Ascending aorta (tissue), 2 donors: ENCODE data around the gene SATL1. TPM values are rescaled to one million over a fixed set of nuclear protein-coding genes. Genes with fewer than 3 reads are reported as not detected.

Experiments used
- DNase-seq, 2 donors: peaks; one replicate each; pipeline ENCODE4 v3.0.0-alpha.2; 2019; ENCODE audit warnings: low spot score in 2 of 2
- H3K27ac ChIP-seq, 2 donors: fragments of 200-600 bp; sonication (generic); one replicate each; pipeline ENCODE4 v1.5.1; 2016 to 2017; ENCODE audit warnings: mild to moderate bottlenecking in 1 of 2
- H3K27me3 ChIP-seq: fragments of 200-600 bp; sonication (generic); one replicate; pipeline ENCODE4 v1.5.1; 2017
- H3K36me3 ChIP-seq, 2 donors: fragments of 200-600 bp; sonication (generic); one replicate each; pipeline ENCODE4 v1.5.1; 2016
- H3K4me1 ChIP-seq, 2 donors: fragments of 200-600 bp; sonication (generic); one replicate each; pipeline ENCODE4 v1.5.1; 2016 to 2017; ENCODE audit warnings: mild to moderate bottlenecking in 1 of 2
- H3K4me3 ChIP-seq, 2 donors: fragments of 200-600 bp; sonication (generic); one replicate each; pipeline ENCODE4 v1.5.1; 2016 to 2017; ENCODE audit warnings: mild to moderate bottlenecking in 1 of 2
- H3K9me3 ChIP-seq, 2 donors: fragments of 200-600 bp; sonication (generic); one replicate each; pipeline ENCODE4 v1.5.1; 2016
- CTCF ChIP-seq, 3 experiments: fragments of 200-600 bp in 2 of 3; fragments of 450-650 bp in 1 of 3; sonication (generic) in 2 of 3; IDR thresholded peaks; one replicate each; pipeline ENCODE4 v1.5.1; 2016 to 2019; ENCODE audit warnings: antibody characterized with exemption in 3 of 3, mild to moderate bottlenecking in 1 of 3, moderate library complexity in 1 of 3
- intact Hi-C: fragments of 100-400 bp; cut with DNase I; formaldehyde crosslinking; loops from one replicate; pipeline ENCODE4 v1.15.1; 2023
- total RNA-seq: library from RNA; depleted of rRNA; stranded (reverse); fragments of >200 nt; gene quantifications from one replicate; pipeline ENCODE4 v1.1.0, GENCODE V29; 2016

SATL1 gene
- total RNA-seq, 1 donor from 2014 or later: not detected

GRCh38 chrX:85052636-85053343 is 190.8 kb downstream of the SATL1 start:
- peak overlapping the region; percentile 53 to 67 for H3K27ac ChIP-seq
- TF ChIP-seq CTCF (IDR thresholded peaks at IDR 0.05): peak; percentile 29 to 45 (median 33)
- H3K36me3 ChIP-seq: no peaks in the 10 kb centered on the region
- intact Hi-C loops: loop anchor here (2.0 to 10.0 kb wide), 4 partner anchors 178 to 688 kb away; partner anchors contain the start of gene HDX
- peaks cover 0 to 9% of the 10 kb centered on the region in 2 donors for H3K4me1 ChIP-seq
- no peak for DNase-seq
- H3K9me3 ChIP-seq: no peaks in the 10 kb centered on the region
- no peak overlapping the region for H3K4me3 ChIP-seq
- no peaks in the 10 kb centered on the region for H3K27me3 ChIP-seq

GRCh38 chrX:85052205-85052604 is 191.4 kb downstream of the SATL1 start:
- no peak for TF ChIP-seq CTCF (IDR thresholded peaks at IDR 0.05)
- Histone ChIP-seq H3K27me3 (no peaks in the 10 kb centered on the region), H3K4me1 (peaks cover 0 to 9% of the 10 kb centered on the region in 2 donors), H3K4me3 (no peak overlapping the region), H3K9me3 (no peaks in the 10 kb centered on the region), H3K36me3 (no peaks in the 10 kb centered on the region), H3K27ac (peak overlapping the region; percentile 53 to 67)
- no peak for DNase-seq
- intact Hi-C loops: loop anchor here (2.0 to 10.0 kb wide), 4 partner anchors 177 to 687 kb away; partner anchors contain the start of gene HDX

- no peaks in the 10 kb centered on the region for H3K9me3 ChIP-seq
- no peak for TF ChIP-seq CTCF (IDR thresholded peaks at IDR 0.05)
- H3K4me3 ChIP-seq: no peak overlapping the region
- H3K27me3 ChIP-seq: no peaks in the 10 kb centered on the region
- peak overlapping the region; percentile 53 to 67 for H3K27ac ChIP-seq
- H3K36me3 ChIP-seq: no peaks in the 10 kb centered on the region
- peaks cover 0 to 9% of the 10 kb centered on the region in 2 donors for H3K4me1 ChIP-seq
- DNase-seq: no peak
- intact Hi-C loops: loop anchor here (2.0 to 10.0 kb wide), 4 partner anchors 177 to 687 kb away; partner anchors contain the start of gene HDX
Observed at GRCh38 chrX:85051627-85052026, 192.0 kb downstream of the SATL1 start.

Other genes starting within 250 kb of the SATL1 start
- gene APOOL, start 239.9 kb downstream of the SATL1 start, total RNA-seq: 11.5 TPM
- 1.2 TPM for gene ZNF711, start 212 bp upstream of the SATL1 start, total RNA-seq
- gene POF1B, start 135.9 kb upstream of the SATL1 start, total RNA-seq: 0.21 TPM